ENCODE measurements around the gene ANKRD16. TPM values are rescaled to one million over a fixed set of nuclear protein-coding genes. Genes with fewer than 3 reads are reported as not detected.

The ANKRD16 gene
- total RNA-seq, 1 experiment from 2014 or later = 6.9 TPM

DNA sequence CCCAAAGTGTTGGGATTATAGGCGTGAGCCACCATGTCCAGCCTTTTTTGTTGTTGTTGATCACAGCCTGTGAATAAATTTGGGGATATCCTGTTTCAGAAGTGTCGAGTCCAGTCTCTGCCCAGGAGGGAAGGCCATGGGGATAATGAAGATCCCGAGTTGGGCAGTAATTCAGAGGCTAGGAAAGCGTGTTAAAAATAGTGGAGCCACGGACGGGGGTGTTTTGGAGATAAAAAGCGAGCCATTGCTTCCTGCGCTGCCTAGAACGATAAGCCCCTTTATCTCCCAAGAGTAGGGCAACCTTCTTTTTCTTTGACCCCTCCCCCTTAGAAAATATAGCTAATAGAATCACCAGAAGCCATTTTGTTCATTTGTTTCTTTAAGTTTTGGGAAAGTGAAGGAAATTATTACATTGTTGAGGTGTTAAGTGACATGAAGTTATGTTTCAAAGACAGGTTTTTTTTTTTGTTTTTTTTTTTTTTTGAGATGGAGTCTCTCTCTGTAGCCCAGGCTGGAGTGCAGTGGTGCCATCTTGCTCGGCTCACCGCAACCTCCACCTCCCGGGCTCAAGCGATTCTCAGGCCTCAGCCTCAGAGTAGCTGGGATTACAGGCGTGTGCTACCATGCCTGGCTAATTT is 44.3 kb upstream of the ANKRD16 start:
- H3K27ac ChIP-seq (ENCODE audit: low read length) = no peak overlapping the region
- DNase-seq (ENCODE audit: low read depth, low spot score) = no peak
- H3K27me3 ChIP-seq (ENCODE audit: control insufficient read depth, insufficient read depth, low read length) = no peaks in the 10 kb centered on the region
- TF ChIP-seq TCF7L2 (IDR thresholded peaks at IDR 0.05; ENCODE audit: low read depth, low read length) (no peak), SIN3A (IDR thresholded peaks at IDR 0.05; ENCODE audit: borderline replicate concordance, insufficient read depth, low read depth, low read length) (no peak), POLR2AphosphoS5 (IDR thresholded peaks at IDR 0.05; ENCODE audit: low read depth, low read length) (no peak)
- TF ChIP-seq, protein P1, sequence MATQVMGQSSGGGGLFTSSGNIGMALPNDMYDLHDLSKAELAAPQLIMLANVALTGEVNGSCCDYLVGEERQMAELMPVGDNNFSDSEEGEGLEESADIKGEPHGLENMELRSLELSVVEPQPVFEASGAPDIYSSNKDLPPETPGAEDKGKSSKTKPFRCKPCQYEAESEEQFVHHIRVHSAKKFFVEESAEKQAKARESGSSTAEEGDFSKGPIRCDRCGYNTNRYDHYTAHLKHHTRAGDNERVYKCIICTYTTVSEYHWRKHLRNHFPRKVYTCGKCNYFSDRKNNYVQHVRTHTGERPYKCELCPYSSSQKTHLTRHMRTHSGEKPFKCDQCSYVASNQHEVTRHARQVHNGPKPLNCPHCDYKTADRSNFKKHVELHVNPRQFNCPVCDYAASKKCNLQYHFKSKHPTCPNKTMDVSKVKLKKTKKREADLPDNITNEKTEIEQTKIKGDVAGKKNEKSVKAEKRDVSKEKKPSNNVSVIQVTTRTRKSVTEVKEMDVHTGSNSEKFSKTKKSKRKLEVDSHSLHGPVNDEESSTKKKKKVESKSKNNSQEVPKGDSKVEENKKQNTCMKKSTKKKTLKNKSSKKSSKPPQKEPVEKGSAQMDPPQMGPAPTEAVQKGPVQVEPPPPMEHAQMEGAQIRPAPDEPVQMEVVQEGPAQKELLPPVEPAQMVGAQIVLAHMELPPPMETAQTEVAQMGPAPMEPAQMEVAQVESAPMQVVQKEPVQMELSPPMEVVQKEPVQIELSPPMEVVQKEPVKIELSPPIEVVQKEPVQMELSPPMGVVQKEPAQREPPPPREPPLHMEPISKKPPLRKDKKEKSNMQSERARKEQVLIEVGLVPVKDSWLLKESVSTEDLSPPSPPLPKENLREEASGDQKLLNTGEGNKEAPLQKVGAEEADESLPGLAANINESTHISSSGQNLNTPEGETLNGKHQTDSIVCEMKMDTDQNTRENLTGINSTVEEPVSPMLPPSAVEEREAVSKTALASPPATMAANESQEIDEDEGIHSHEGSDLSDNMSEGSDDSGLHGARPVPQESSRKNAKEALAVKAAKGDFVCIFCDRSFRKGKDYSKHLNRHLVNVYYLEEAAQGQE (IDR thresholded peaks at IDR 0.05; ENCODE audit: insufficient read depth in 1 of 2, low read depth in 2 of 2, low read length in 1 of 2) = no peak
- TF ChIP-seq, protein P2, sequence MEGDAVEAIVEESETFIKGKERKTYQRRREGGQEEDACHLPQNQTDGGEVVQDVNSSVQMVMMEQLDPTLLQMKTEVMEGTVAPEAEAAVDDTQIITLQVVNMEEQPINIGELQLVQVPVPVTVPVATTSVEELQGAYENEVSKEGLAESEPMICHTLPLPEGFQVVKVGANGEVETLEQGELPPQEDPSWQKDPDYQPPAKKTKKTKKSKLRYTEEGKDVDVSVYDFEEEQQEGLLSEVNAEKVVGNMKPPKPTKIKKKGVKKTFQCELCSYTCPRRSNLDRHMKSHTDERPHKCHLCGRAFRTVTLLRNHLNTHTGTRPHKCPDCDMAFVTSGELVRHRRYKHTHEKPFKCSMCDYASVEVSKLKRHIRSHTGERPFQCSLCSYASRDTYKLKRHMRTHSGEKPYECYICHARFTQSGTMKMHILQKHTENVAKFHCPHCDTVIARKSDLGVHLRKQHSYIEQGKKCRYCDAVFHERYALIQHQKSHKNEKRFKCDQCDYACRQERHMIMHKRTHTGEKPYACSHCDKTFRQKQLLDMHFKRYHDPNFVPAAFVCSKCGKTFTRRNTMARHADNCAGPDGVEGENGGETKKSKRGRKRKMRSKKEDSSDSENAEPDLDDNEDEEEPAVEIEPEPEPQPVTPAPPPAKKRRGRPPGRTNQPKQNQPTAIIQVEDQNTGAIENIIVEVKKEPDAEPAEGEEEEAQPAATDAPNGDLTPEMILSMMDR (IDR thresholded peaks at IDR 0.05) = no peak
- in situ Hi-C loops (cut with HindIII; ENCODE audit: low pct_unique_long_range_greater_than_20kb, low sequenced_read_pairs) (no loop called here), intact Hi-C loops (cut with micrococcal nuclease; ENCODE audit: unreplicated experiment) (no loop called here)
- no peaks in the 10 kb centered on the region for H3K9me3 ChIP-seq (ENCODE audit: control insufficient read depth, insufficient read depth, low read depth, low read length)
- no peak for ATAC-seq
- no peaks in the 10 kb centered on the region; the same call in none of the 2 replicates for H3K36me3 ChIP-seq (ENCODE audit: control insufficient read depth, insufficient read depth, low read length)
- CTCF ChIA-PET = no interaction called here
- POLR2A ChIA-PET = no interaction called here
- no TSS peak for BruUV-seq (replicated peaks)
- no peaks in the 10 kb centered on the region for H3K4me1 ChIP-seq (ENCODE audit: control insufficient read depth, insufficient read depth, low read length)
- H3K4me3 ChIP-seq (ENCODE audit: low read depth in 2 of 2, low read length in 2 of 2) = no peak overlapping the region

DNA sequence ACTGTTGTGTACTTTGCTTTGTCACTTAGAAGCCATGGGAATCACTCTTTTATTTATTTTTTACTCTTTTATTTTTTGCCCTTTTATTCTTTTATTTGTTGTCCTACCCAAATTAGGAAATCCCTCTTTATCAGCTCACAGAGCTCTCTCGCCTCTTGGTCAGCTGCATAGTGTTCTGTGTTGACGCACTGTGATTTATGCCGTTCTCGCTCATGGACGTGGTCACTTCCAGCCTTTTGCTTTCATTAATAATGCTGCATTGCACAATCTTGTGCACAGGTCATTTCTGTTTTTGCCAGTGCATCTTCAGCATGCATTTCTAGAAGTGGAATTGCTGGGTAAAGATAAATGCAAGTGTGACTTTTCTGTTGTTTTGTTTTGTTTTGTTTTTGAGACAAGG is 42.7 kb upstream of the ANKRD16 start:
- in situ Hi-C loops (cut with HindIII; ENCODE audit: low pct_unique_long_range_greater_than_20kb, low sequenced_read_pairs) (no loop called here), intact Hi-C loops (cut with micrococcal nuclease; ENCODE audit: unreplicated experiment) (no loop called here)
- Histone ChIP-seq H3K9me3 (ENCODE audit: control insufficient read depth, insufficient read depth, low read depth, low read length) (no peaks in the 10 kb centered on the region), H3K27me3 (ENCODE audit: control insufficient read depth, insufficient read depth, low read length) (no peaks in the 10 kb centered on the region), H3K27ac (ENCODE audit: low read length) (no peak overlapping the region), H3K36me3 (ENCODE audit: control insufficient read depth, insufficient read depth, low read length) (no peaks in the 10 kb centered on the region; the same call in 1 of the 2 replicates), H3K4me3 (ENCODE audit: low read depth in 2 of 2, low read length in 2 of 2) (no peak overlapping the region), H3K4me1 (ENCODE audit: control insufficient read depth, insufficient read depth, low read length) (no peaks in the 10 kb centered on the region)
- TF ChIP-seq TCF7L2 (IDR thresholded peaks at IDR 0.05; ENCODE audit: low read depth, low read length) (no peak), POLR2AphosphoS5 (IDR thresholded peaks at IDR 0.05; ENCODE audit: low read depth, low read length) (no peak), SIN3A (IDR thresholded peaks at IDR 0.05; ENCODE audit: borderline replicate concordance, insufficient read depth, low read depth, low read length) (no peak)
- TF ChIP-seq, protein P1 (IDR thresholded peaks at IDR 0.05; ENCODE audit: insufficient read depth in 1 of 2, low read depth in 2 of 2, low read length in 1 of 2) = no peak
- TF ChIP-seq, protein P2 (IDR thresholded peaks at IDR 0.05) = no peak
- ChIA-PET POLR2A (no interaction called here), CTCF (no interaction called here)
- BruUV-seq (replicated peaks) = no TSS peak
- no peak for ATAC-seq
- DNase-seq (ENCODE audit: low read depth, low spot score) = no peak

All from Panc1 (cell line).